B cell (primary cell): ENCODE data around the gene TINAG.

Experiments used
- CTCF ChIP-seq: fragments of 200-600 bp; IDR thresholded peaks from one replicate; pipeline ENCODE4 v1.8.0; 2022; ENCODE audit warnings: antibody characterized with exemption, mild to moderate bottlenecking
- EZH2 ChIP-seq: IDR thresholded peaks from 2 replicates; pipeline ENCODE4 v1.6.1; 2012; ENCODE audit warnings: borderline replicate concordance, low read depth, mild to moderate bottlenecking, moderate library complexity, low read length; ENCODE audit not compliant: insufficient read depth, poor library complexity, severe bottlenecking

GRCh38 chr6:54415517-54415916, 107.3 kb downstream of the TINAG start:
- TF ChIP-seq CTCF (no peak), EZH2 (no peak)
